GM12892 (cell line): ENCODE data around the gene CEACAM3.

Experiments
- POLR2A ChIP-seq: IDR thresholded peaks from 2 replicates; pipeline ENCODE4 v1.6.1; 2011; ENCODE audit warnings: low read depth, low read length, control low read depth
- POLR2AphosphoS5 ChIP-seq: IDR thresholded peaks from 2 replicates; pipeline ENCODE4 v1.6.1; 2011; ENCODE audit warnings: low read depth, low read length, control low read depth
- TAF1 ChIP-seq: IDR thresholded peaks from 2 replicates; pipeline ENCODE4 v1.6.1; 2011; ENCODE audit warnings: low read depth, mild to moderate bottlenecking, control low read depth, low read length, borderline replicate concordance

DNA sequence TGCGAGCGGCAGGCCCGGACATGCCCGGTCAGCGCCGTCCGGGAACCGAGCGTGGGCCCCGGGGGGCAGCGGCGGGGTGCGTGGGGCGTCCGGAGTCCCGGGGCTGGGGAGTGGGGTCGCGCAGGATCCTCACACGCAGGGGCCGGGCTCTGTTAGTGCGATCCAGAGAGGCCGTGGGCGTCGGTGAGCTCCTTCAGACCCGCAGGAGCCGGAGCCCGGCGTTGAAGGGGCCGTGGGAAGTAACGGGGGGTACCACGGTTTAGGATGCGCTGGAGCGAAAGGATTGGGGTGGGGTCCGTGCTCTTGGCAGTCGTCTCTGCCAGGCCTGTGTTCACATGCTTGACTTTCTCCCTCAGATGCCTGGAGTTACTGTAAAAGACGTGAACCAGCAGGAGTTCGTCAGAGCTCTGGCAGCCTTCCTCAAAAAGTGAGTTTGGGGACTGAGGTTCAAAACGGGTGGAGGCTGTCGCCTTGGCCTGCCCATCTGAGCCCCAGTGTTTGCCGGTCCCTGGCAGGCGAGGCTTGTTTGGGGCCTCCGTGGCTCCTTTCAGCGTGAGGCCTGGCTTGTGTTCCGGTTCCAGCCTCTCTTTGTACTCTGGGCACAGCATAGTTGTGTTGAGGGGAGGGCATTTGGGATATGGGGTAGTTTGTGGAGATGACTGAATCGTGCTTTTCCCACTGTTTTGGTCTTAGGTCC lies 64.2 kb downstream of the CEACAM3 start:
- no peak for TF ChIP-seq POLR2A
- no peak; the same call in 1 of the 2 replicates for TF ChIP-seq POLR2AphosphoS5
- TF ChIP-seq TAF1, result no peak
